Sigmoid colon (tissue), 7 donors: ENCODE measurements around the gene THRA. TPM values are rescaled to one million over a fixed set of nuclear protein-coding genes. Genes with fewer than 3 reads are reported as not detected.

ENCODE experiments used
- DNase-seq: peaks from one replicate; pipeline ENCODE4 v3.0.0-alpha.2; 2019
- H3K27ac ChIP-seq, 4 donors: fragments of 200-600 bp; sonication (generic); one replicate each; pipeline ENCODE4 v1.5.1; 2016 to 2019; ENCODE audit warnings: mild to moderate bottlenecking in 1 of 4
- H3K27me3 ChIP-seq, 3 donors: fragments of 200-600 bp; sonication (generic); one replicate each; pipeline ENCODE4 v1.5.1; 2019; ENCODE audit warnings: mild to moderate bottlenecking in 1 of 3
- H3K36me3 ChIP-seq, 4 donors: fragments of 200-600 bp; sonication (generic); one replicate each; pipeline ENCODE4 v1.5.1; 2016 to 2019
- H3K4me1 ChIP-seq, 4 donors: fragments of 200-600 bp; sonication (generic); one replicate each; pipeline ENCODE4 v1.5.1; 2017 to 2019
- H3K4me3 ChIP-seq, 4 donors: fragments of 200-600 bp; sonication (generic); one replicate each; pipeline ENCODE4 v1.5.1; 2017 to 2019; ENCODE audit warnings: mild to moderate bottlenecking in 2 of 4, moderate library complexity in 1 of 4
- H3K9me3 ChIP-seq, 4 donors: fragments of 200-600 bp in 3 of 4; sonication (generic) in 3 of 4; one replicate each; pipeline versions ENCODE4 v1.5.1 to v1.6.1; 2013 to 2019
- CTCF ChIP-seq, 4 experiments: fragments of 450-650 bp in 3 of 4; fragments of 200-600 bp in 1 of 4; IDR thresholded peaks; one replicate each; pipeline ENCODE4 v1.5.1; 2016 to 2019; ENCODE audit warnings: antibody characterized with exemption in 4 of 4, mild to moderate bottlenecking in 3 of 4, moderate library complexity in 2 of 4
- EP300 ChIP-seq, 4 donors: sonication (generic); formaldehyde crosslinking; IDR thresholded peaks; one replicate each; pipeline ENCODE4 v1.6.1; 2017; ENCODE audit warnings: antibody characterized with exemption in 4 of 4
- POLR2A ChIP-seq, 2 donors: fragments of 450-650 bp; IDR thresholded peaks; one replicate each; pipeline ENCODE4 v1.6.1; 2016; ENCODE audit warnings: antibody characterized with exemption in 2 of 2, mild to moderate bottlenecking in 2 of 2, moderate library complexity in 2 of 2
- POLR2AphosphoS5 ChIP-seq, 4 donors: sonication (generic); formaldehyde crosslinking; IDR thresholded peaks; one replicate each; pipeline ENCODE4 v1.6.1; 2017; ENCODE audit warnings: antibody characterized with exemption in 4 of 4
- WGBS, 2 donors: extraction: QIAGEN DNeasy Blood & Tissue Kit; methylation state at CpG; one replicate each; pipeline ENCODE4 v1.1.7; 2013; 5-methylcytosine and 5-hydroxymethylcytosine counted together
- intact Hi-C: fragments of 100-400 bp; cut with DNase I; formaldehyde crosslinking; loops from one replicate; pipeline ENCODE4 v1.15.1; 2023
- polyA plus RNA-seq, 3 donors: library from polyadenylated mRNA; stranded (reverse); fragments of 200-250 nt; gene quantifications; one replicate each; pipeline ENCODE4 v1.2.3, GENCODE V29; 2013
- total RNA-seq, 4 donors: library from RNA; depleted of rRNA; stranded (reverse); fragments of >200 nt; gene quantifications; one replicate each; pipeline ENCODE4 v1.1.0, GENCODE V29; 2016
- donor health status: healthy with polysubstance abuse.
- donor health status: Bipolar disorder and iron deficiency.
- donor health status: healthy.

THRA gene
- total and polyA plus RNA-seq, 7 donors = 25.4 to 86.1 (median 78.8) TPM

GRCh38 chr17:40058186-40058784, 4.5 kb upstream of the THRA start:
- Histone ChIP-seq H3K36me3 (no peaks in the 10 kb centered on the region), H3K4me3 (peak overlapping the region in 1 of 4 donors; percentile 8), H3K27me3 (no peaks in the 10 kb centered on the region), H3K4me1 (peaks cover 0 to 58% (median 32%) of the 10 kb centered on the region in 4 donors), H3K9me3 (no peaks in the 10 kb centered on the region), H3K27ac (peak overlapping the region; percentile 79 to 99 (median 98))
- no peak for DNase-seq
- WGBS, 2 donors = 32 to 58% methylated on average over 8 of the region's 8 CpGs
- TF ChIP-seq POLR2A (IDR thresholded peaks at IDR 0.05) (no peak), CTCF (IDR thresholded peaks at IDR 0.05) (no peak), POLR2AphosphoS5 (IDR thresholded peaks at IDR 0.05) (peak in 1 of 4 donors; percentile 27), EP300 (IDR thresholded peaks at IDR 0.05) (no peak)
- intact Hi-C loops = no loop called here

- Histone ChIP-seq H3K4me3 (no peak overlapping the region), H3K27ac (peak overlapping the region; percentile 79 to 99 (median 98)), H3K27me3 (no peaks in the 10 kb centered on the region), H3K9me3 (no peaks in the 10 kb centered on the region), H3K4me1 (peaks cover 0 to 53% (median 28%) of the 10 kb centered on the region in 4 donors), H3K36me3 (no peaks in the 10 kb centered on the region)
- DNase-seq = no peak
- TF ChIP-seq EP300 (IDR thresholded peaks at IDR 0.05) (no peak), CTCF (IDR thresholded peaks at IDR 0.05) (no peak), POLR2AphosphoS5 (IDR thresholded peaks at IDR 0.05) (no peak), POLR2A (IDR thresholded peaks at IDR 0.05) (no peak)
- intact Hi-C loops = no loop called here
- 98 to 100% methylated on average over 1 of the region's 1 CpG for WGBS, 2 donors
Observed at GRCh38 chr17:40058865-40059264, 3.9 kb upstream of the THRA start.

GRCh38 chr17:40059729-40060475, 2.9 kb upstream of the THRA start:
- H3K4me1 ChIP-seq = peaks cover 0 to 59% (median 38%) of the 10 kb centered on the region in 4 donors
- intact Hi-C loops = no loop called here
- no peak for DNase-seq
- H3K9me3 ChIP-seq = no peaks in the 10 kb centered on the region
- 73 to 85% methylated on average over 8 of the region's 8 CpGs for WGBS, 2 donors
- no peaks in the 10 kb centered on the region for H3K36me3 ChIP-seq
- H3K4me3 ChIP-seq = no peak overlapping the region
- peak in 1 of 4 donors; percentile 4 for TF ChIP-seq POLR2AphosphoS5 (IDR thresholded peaks at IDR 0.05)
- TF ChIP-seq EP300 (IDR thresholded peaks at IDR 0.05) = no peak
- H3K27ac ChIP-seq = peak overlapping the region; percentile 79 to 99 (median 98)
- H3K27me3 ChIP-seq = no peaks in the 10 kb centered on the region

- intact Hi-C loops = no loop called here
- 78 to 86% methylated on average over 11 of the region's 11 CpGs for WGBS, 2 donors
- TF ChIP-seq POLR2AphosphoS5 (IDR thresholded peaks at IDR 0.05) = no peak
- TF ChIP-seq EP300 (IDR thresholded peaks at IDR 0.05) = no peak
- TF ChIP-seq CTCF (IDR thresholded peaks at IDR 0.05) = no peak
- no peak for TF ChIP-seq POLR2A (IDR thresholded peaks at IDR 0.05)
- H3K36me3 ChIP-seq = no peaks in the 10 kb centered on the region
- H3K4me1 ChIP-seq = peaks cover 0 to 69% (median 49%) of the 10 kb centered on the region in 4 donors
- no peaks in the 10 kb centered on the region for H3K9me3 ChIP-seq
- H3K27me3 ChIP-seq = no peaks in the 10 kb centered on the region
- H3K4me3 ChIP-seq = no peak overlapping the region
- no peak for DNase-seq
- H3K27ac ChIP-seq = peak overlapping the region in 3 of 4 donors; percentile 97 to 99 (median 99)
Observed at GRCh38 chr17:40060887-40061608, 1.7 kb upstream of the THRA start.

- TF ChIP-seq POLR2AphosphoS5 (IDR thresholded peaks at IDR 0.05) (no peak), CTCF (IDR thresholded peaks at IDR 0.05) (no peak), POLR2A (IDR thresholded peaks at IDR 0.05) (no peak), EP300 (IDR thresholded peaks at IDR 0.05) (no peak)
- WGBS, 2 donors = 16 to 58% methylated on average over 10 of the region's 10 CpGs
- H3K27me3 ChIP-seq = no peaks in the 10 kb centered on the region
- no peaks in the 10 kb centered on the region for H3K36me3 ChIP-seq
- no peak for DNase-seq
- no peaks in the 10 kb centered on the region for H3K9me3 ChIP-seq
- H3K27ac ChIP-seq = peak overlapping the region; percentile 96 to 99 (median 98)
- intact Hi-C loops = loop anchor here (2.0 kb wide), 2 partner anchors 25 to 49 kb away; no protein-coding TSS in a partner anchor
- peaks cover 0 to 75% (median 55%) of the 10 kb centered on the region in 4 donors for H3K4me1 ChIP-seq
- H3K4me3 ChIP-seq = no peak overlapping the region
Observed at GRCh38 chr17:40061609-40062038, 1.1 kb upstream of the THRA start.
